GM19025 (cell line): ENCODE results near the gene PLAC8.
"Not testable (repeated sequence)": the region's sequence is repeated elsewhere in the genome, so short reads cannot be mapped to it uniquely, and the experiment has no call there.

Experiments
- ATAC-seq: cut with Tn5 transposase; IDR thresholded peaks from one replicate; pipeline ENCODE4 v1.9.1; 2021; ENCODE audit warnings: mild to moderate bottlenecking, low read depth, moderate library complexity; ENCODE audit not compliant: unreplicated experiment

The PLAC8 gene

GRCh38 chr4:83114576-83114975, at the start of gene PLAC8:
PLAC8 (minus strand) TSS chr4:83114729; CDS start chr4:83107921, 6,808 bp downstream.
- ATAC-seq: no peak

- no peak for ATAC-seq
These were observed 38.9 kb upstream of the PLAC8 start for GRCh38 chr4:83153417-83153816.

- no peak for ATAC-seq
These were observed 38.2 kb upstream of the PLAC8 start for GRCh38 chr4:83152746-83153145.

- ATAC-seq: no peak
These were observed 37.1 kb upstream of the PLAC8 start for GRCh38 chr4:83151651-83152050.

GRCh38 chr4:83150653-83151330, 36.3 kb upstream of the PLAC8 start:
- no peak for ATAC-seq

- ATAC-seq: no peak
These were observed 35.5 kb upstream of the PLAC8 start for GRCh38 chr4:83149865-83150652.

GRCh38 chr4:83146841-83147240, 32.3 kb upstream of the PLAC8 start:
- ATAC-seq: no peak

GRCh38 chr4:83145776-83146175, 31.2 kb upstream of the PLAC8 start:
- not testable (repeated sequence) for ATAC-seq

GRCh38 chr4:83139514-83140156, 25.1 kb upstream of the PLAC8 start:
- ATAC-seq: no peak

GRCh38 chr4:83138946-83139345, 24.4 kb upstream of the PLAC8 start:
- ATAC-seq: no peak

- no peak for ATAC-seq
These were observed 17.5 kb upstream of the PLAC8 start for GRCh38 chr4:83132065-83132464.

GRCh38 chr4:83129264-83129663, 14.7 kb upstream of the PLAC8 start:
- ATAC-seq: no peak

GRCh38 chr4:83128240-83128929, 13.9 kb upstream of the PLAC8 start:
- no peak for ATAC-seq

- no peak for ATAC-seq
These were observed 11.2 kb upstream of the PLAC8 start for GRCh38 chr4:83125738-83126141.

- ATAC-seq: no peak
These were observed 9.7 kb upstream of the PLAC8 start for GRCh38 chr4:83124111-83124780.

- no peak for ATAC-seq
These were observed 6.7 kb upstream of the PLAC8 start for GRCh38 chr4:83121246-83121645.

GRCh38 chr4:83118869-83119268, 4.3 kb upstream of the PLAC8 start:
- ATAC-seq: no peak

GRCh38 chr4:83115656-83116285, 1.2 kb upstream of the PLAC8 start:
- no peak for ATAC-seq

- ATAC-seq: no peak
These were observed 471 bp upstream of the PLAC8 start for GRCh38 chr4:83115000-83115399.

GRCh38 chr4:83113429-83113786, 1.1 kb downstream of the PLAC8 start:
- no peak for ATAC-seq
